IMR-90 (cell line): Measurements from ENCODE around the gene RHBDD2. TPM values are rescaled to one million over a fixed set of nuclear protein-coding genes. Genes with fewer than 3 reads are reported as not detected.

Source experiments
- ATAC-seq: fragments of 200-7000 bp; cut with Tn5 transposase; 2 replicates; pipeline ENCODE4 v1.9.1; 2020; ENCODE audit warnings: low read depth, mild to moderate bottlenecking, moderate library complexity
- BruUV-seq: library from RNA; stranded (reverse); fragments of 400-500 nt; replicated peaks from 2 replicates; lab custom pipeline; 2021; lab: Mats Ljungman, UMichigan
- CTCF ChIA-PET: fragments of 300-600 bp; formaldehyde crosslinking; extraction: SDS; loops from one replicate; lab custom pipeline; 2021; ENCODE audit warnings: antibody characterized with exemption; lab: Yijun Ruan, JAX
- POLR2A ChIA-PET: fragments of 300-600 bp; sonication (Branson Sonifier 250); formaldehyde crosslinking; loops from one replicate; lab custom pipeline; 2022; ENCODE audit warnings: antibody characterized with exemption; ENCODE audit not compliant: unreplicated experiment; lab: Charles Lee
- DNase-seq: peaks from one replicate; pipeline ENCODE4 v3.0.0; 2013
- H2AFZ ChIP-seq: replicated peaks from 2 replicates; pipeline ENCODE3; 2013; ENCODE audit warnings: low read length, mild to moderate bottlenecking; ENCODE audit not compliant: poor library complexity
- H2AK5ac ChIP-seq: 2 replicates; pipeline ENCODE4 v1.6.1; 2013; ENCODE audit warnings: low read depth, low read length, inconsistent platforms
- H2AK9ac ChIP-seq: replicated peaks from 2 replicates; pipeline ENCODE3; 2013; ENCODE audit warnings: mild to moderate bottlenecking, low read depth, low read length, moderate library complexity; ENCODE audit not compliant: poor library complexity
- H2BK120ac ChIP-seq: 2 replicates; pipeline ENCODE4 v1.6.1; 2013; ENCODE audit warnings: low read depth, low read length, inconsistent platforms
- H2BK15ac ChIP-seq: 3 replicates; pipeline ENCODE4 v1.6.1; 2013; ENCODE audit warnings: low read depth, low read length, inconsistent platforms
- H2BK20ac ChIP-seq: 2 replicates; pipeline ENCODE4 v1.6.1; 2013; ENCODE audit warnings: low read depth, mild to moderate bottlenecking, inconsistent platforms, low read length, moderate library complexity
- H2BK5ac ChIP-seq: 2 replicates; pipeline ENCODE4 v1.6.1; 2013; ENCODE audit warnings: mild to moderate bottlenecking, low read depth, low read length, inconsistent platforms; ENCODE audit not compliant: poor library complexity, severe bottlenecking
- H3K14ac ChIP-seq: replicated peaks from 2 replicates; pipeline ENCODE4 v1.6.1; 2013; ENCODE audit warnings: low read depth, low read length, inconsistent platforms
- H3K18ac ChIP-seq: 2 replicates; pipeline ENCODE4 v1.6.1; 2013; ENCODE audit warnings: low read depth, low read length, control low read depth
- H3K23ac ChIP-seq: 2 replicates; pipeline ENCODE4 v1.6.1; 2013; ENCODE audit warnings: low read depth, low read length, inconsistent platforms
- H3K27ac ChIP-seq: 2 replicates; pipeline ENCODE4 v1.5.1; 2013; ENCODE audit warnings: mild to moderate bottlenecking, control low read depth, low read length; ENCODE audit not compliant: insufficient read depth
- H3K27me3 ChIP-seq: 2 replicates; pipeline ENCODE4 v1.6.1; 2013; ENCODE audit warnings: low read length; ENCODE audit not compliant: control insufficient read depth, insufficient read depth
- H3K36me3 ChIP-seq: 2 replicates; pipeline ENCODE4 v1.6.1; 2013; ENCODE audit warnings: low read length, mixed read lengths; ENCODE audit not compliant: control insufficient read depth, insufficient read depth
- H3K4ac ChIP-seq: 2 replicates; pipeline ENCODE4 v1.6.1; 2013; ENCODE audit warnings: low read depth, low read length, inconsistent platforms
- H3K4me1 ChIP-seq: 2 replicates; pipeline ENCODE4 v1.6.1; 2013; ENCODE audit warnings: low read length, mixed read lengths; ENCODE audit not compliant: control insufficient read depth, insufficient read depth
- H3K4me2 ChIP-seq: 2 replicates; pipeline ENCODE4 v1.6.1; 2013; ENCODE audit warnings: low read depth, mild to moderate bottlenecking, control low read depth, low read length, moderate library complexity
- H3K4me3 ChIP-seq: 2 replicates; pipeline ENCODE4 v1.5.1; 2013; ENCODE audit warnings: low read depth, mild to moderate bottlenecking, control low read depth, low read length, moderate library complexity; ENCODE audit not compliant: insufficient read depth
- H3K56ac ChIP-seq: 2 replicates; pipeline ENCODE4 v1.6.1; 2013; ENCODE audit warnings: low read length, inconsistent platforms; ENCODE audit not compliant: insufficient read depth; ENCODE audit errors: extremely low read depth
- H3K79me1 ChIP-seq, 2 experiments: 2 replicates each; pipeline ENCODE4 v1.6.1; 2013; ENCODE audit warnings: low read length in 2 of 2, inconsistent platforms in 1 of 2, low read depth in 1 of 2
- H3K9ac ChIP-seq: 2 replicates; pipeline ENCODE4 v1.6.1; 2013; ENCODE audit warnings: low read depth, low read length, control low read depth
- H3K9me1 ChIP-seq: 2 replicates; pipeline ENCODE4 v1.6.1; 2013; ENCODE audit warnings: low read length, inconsistent platforms; ENCODE audit not compliant: insufficient read depth
- H3K9me3 ChIP-seq: 2 replicates; pipeline ENCODE4 v1.6.1; 2013; ENCODE audit warnings: low read length; ENCODE audit not compliant: control insufficient read depth, insufficient read depth
- H4K20me1 ChIP-seq: 2 replicates; pipeline ENCODE4 v1.6.1; 2013; ENCODE audit warnings: low read length, inconsistent platforms; ENCODE audit not compliant: insufficient read depth
- H4K5ac ChIP-seq: 2 replicates; pipeline ENCODE4 v1.6.1; 2013; ENCODE audit warnings: mild to moderate bottlenecking, low read depth, low read length, control low read depth
- H4K8ac ChIP-seq, 2 experiments: 2 replicates each; pipeline ENCODE4 v1.6.1; 2013; ENCODE audit warnings: low read depth in 2 of 2, low read length in 2 of 2, control low read depth in 1 of 2, inconsistent platforms in 1 of 2
- H4K91ac ChIP-seq: 2 replicates; pipeline ENCODE4 v1.6.1; 2013; ENCODE audit warnings: low read depth, low read length, inconsistent platforms; ENCODE audit not compliant: insufficient read depth
- SMC3 ChIP-seq: fragments of 150-350 bp; IDR thresholded peaks from 2 replicates; pipeline ENCODE4 v1.6.1; 2016; ENCODE audit warnings: low read depth, mild to moderate bottlenecking, antibody characterized with exemption, low read length, moderate library complexity
- WGBS, 2 experiments: methylation state at CpG; one replicate each; pipeline versions ENCODE4 v1.1.5 to v1.1.7; 2013; ENCODE audit warnings: missing lambda C conversion rate in 2 of 2; ENCODE audit not compliant: insufficient read length in 1 of 2; ENCODE audit errors: extremely low coverage in 2 of 2; 5-methylcytosine and 5-hydroxymethylcytosine counted together
- dilution Hi-C: fragments of 300-500 bp; cut with HindIII; formaldehyde crosslinking; loops from one replicate; pipeline ENCODE4 v1.14.3; 2018; ENCODE audit warnings: low sequenced_read_pairs; ENCODE audit not compliant: unreplicated experiment
- in situ Hi-C: fragments of 300-500 bp; cut with MboI; formaldehyde crosslinking; loops from 3 replicates; pipeline ENCODE4 v1.14.3; 2019; ENCODE audit warnings: low sequenced_read_pairs, inconsistent platforms, mixed read lengths
- intact Hi-C: fragments of 100-400 bp; cut with micrococcal nuclease; formaldehyde crosslinking; loops from 2 replicates; pipeline ENCODE4 v1.10.0; 2022
- polyA plus RNA-seq, 3 experiments: library from polyadenylated mRNA; depleted of rRNA; stranded (reverse); fragments of >200 nt; gene quantifications; 2 replicates each; pipeline ENCODE4 v1.2.3, GENCODE V29; 2012; ENCODE audit warnings: low replicate concordance in 1 of 3
- total RNA-seq: library from RNA; depleted of rRNA; stranded (reverse); fragments of >200 nt; gene quantifications from 2 replicates; pipeline ENCODE4 v1.2.3, GENCODE V29; 2012
- TF ChIP-seq, protein P1 (sequence below): conservative IDR thresholded peaks from 2 replicates; pipeline ENCODE4 v1.5.1; 2012; ENCODE audit warnings: mild to moderate bottlenecking, low read depth, low read length, improper control_type of control experiment
- TF ChIP-seq, protein P2 (sequence below): fragments of 150-350 bp; IDR thresholded peaks from 2 replicates; pipeline ENCODE4 v1.6.1; 2016; ENCODE audit warnings: low read depth, mild to moderate bottlenecking, low read length, moderate library complexity, borderline replicate concordance

RHBDD2 gene
- total and polyA plus RNA-seq, 2 of the 4 experiments (the other 2 are of a cell fraction): 9.7 to 42.4 TPM

DNA sequence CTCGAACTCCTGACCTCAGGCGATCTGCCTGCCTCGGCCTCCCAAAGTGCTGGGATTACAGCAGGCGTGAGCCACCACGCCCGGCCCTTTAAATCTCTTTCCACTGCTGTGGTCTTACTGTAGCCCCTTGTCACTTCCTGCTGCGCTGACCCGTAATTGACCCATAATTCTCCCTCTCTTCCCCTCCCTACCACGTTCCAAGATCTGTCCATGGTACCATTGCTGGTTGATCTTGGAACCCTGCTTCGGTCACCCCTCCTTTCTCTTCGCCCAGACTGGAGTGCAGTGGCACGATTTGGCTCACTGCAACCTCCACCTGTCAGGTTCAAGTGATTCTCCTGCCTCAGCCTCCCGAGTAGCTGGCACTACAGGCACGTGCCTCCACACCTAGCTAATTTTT lies 42.6 kb downstream of the RHBDD2 start:
- no peak overlapping the region for H3K18ac ChIP-seq
- no peak overlapping the region for H3K4me3 ChIP-seq
- peaks cover 58% of the 10 kb centered on the region for H4K20me1 ChIP-seq
- no peak overlapping the region for H3K56ac ChIP-seq
- no peak overlapping the region for H3K14ac ChIP-seq
- no peak overlapping the region for H2BK120ac ChIP-seq
- no peak overlapping the region for H2AK9ac ChIP-seq
- H3K23ac ChIP-seq: no peak overlapping the region
- CTCF ChIA-PET: no interaction called here
- H2BK5ac ChIP-seq: no peak overlapping the region
- no peaks in the 10 kb centered on the region for H3K4me1 ChIP-seq
- H4K91ac ChIP-seq: no peak overlapping the region
- no peak overlapping the region for H2AFZ ChIP-seq
- no peak overlapping the region for H2AK5ac ChIP-seq
- no TSS peak for BruUV-seq
- DNase-seq (no peak), ATAC-seq (no peak)
- no peak overlapping the region for H2BK20ac ChIP-seq
- H3K4ac ChIP-seq: no peak overlapping the region
- no peaks in the 10 kb centered on the region for H3K27me3 ChIP-seq
- no peak overlapping the region for H4K8ac ChIP-seq
- H3K27ac ChIP-seq: no peak overlapping the region
- H3K4me2 ChIP-seq: no peak overlapping the region
- H2BK15ac ChIP-seq: no peak overlapping the region
- H3K9me3 ChIP-seq: no peaks in the 10 kb centered on the region
- H3K79me1 ChIP-seq: peaks cover 42 to 84% of the 10 kb centered on the region in 2 experiments
- in situ Hi-C loops: no loop called here
- H3K36me3 ChIP-seq: 0 out of 2 replicates have a peak, but pooled peaks cover 3% of the 10 kb centered on the region
- intact Hi-C loops: no loop called here
- H3K9me1 ChIP-seq: peaks cover 20% of the 10 kb centered on the region
- TF ChIP-seq, protein P1, sequence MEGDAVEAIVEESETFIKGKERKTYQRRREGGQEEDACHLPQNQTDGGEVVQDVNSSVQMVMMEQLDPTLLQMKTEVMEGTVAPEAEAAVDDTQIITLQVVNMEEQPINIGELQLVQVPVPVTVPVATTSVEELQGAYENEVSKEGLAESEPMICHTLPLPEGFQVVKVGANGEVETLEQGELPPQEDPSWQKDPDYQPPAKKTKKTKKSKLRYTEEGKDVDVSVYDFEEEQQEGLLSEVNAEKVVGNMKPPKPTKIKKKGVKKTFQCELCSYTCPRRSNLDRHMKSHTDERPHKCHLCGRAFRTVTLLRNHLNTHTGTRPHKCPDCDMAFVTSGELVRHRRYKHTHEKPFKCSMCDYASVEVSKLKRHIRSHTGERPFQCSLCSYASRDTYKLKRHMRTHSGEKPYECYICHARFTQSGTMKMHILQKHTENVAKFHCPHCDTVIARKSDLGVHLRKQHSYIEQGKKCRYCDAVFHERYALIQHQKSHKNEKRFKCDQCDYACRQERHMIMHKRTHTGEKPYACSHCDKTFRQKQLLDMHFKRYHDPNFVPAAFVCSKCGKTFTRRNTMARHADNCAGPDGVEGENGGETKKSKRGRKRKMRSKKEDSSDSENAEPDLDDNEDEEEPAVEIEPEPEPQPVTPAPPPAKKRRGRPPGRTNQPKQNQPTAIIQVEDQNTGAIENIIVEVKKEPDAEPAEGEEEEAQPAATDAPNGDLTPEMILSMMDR: no peak
- no peak for TF ChIP-seq SMC3
- TF ChIP-seq, protein P2, sequence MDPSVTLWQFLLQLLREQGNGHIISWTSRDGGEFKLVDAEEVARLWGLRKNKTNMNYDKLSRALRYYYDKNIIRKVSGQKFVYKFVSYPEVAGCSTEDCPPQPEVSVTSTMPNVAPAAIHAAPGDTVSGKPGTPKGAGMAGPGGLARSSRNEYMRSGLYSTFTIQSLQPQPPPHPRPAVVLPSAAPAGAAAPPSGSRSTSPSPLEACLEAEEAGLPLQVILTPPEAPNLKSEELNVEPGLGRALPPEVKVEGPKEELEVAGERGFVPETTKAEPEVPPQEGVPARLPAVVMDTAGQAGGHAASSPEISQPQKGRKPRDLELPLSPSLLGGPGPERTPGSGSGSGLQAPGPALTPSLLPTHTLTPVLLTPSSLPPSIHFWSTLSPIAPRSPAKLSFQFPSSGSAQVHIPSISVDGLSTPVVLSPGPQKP: no peak
- dilution Hi-C loops: no loop called here
- no peak overlapping the region for H4K5ac ChIP-seq
- WGBS, 2 experiments: 46% methylated on average over 6 of the region's 14 CpGs; no CpG with 5 or more reads in 1 of the 2 experiments
- no peak overlapping the region for H3K9ac ChIP-seq
- POLR2A ChIA-PET: interaction anchor here (0.6 kb wide), 1 partner anchor 135 kb away, joined by 5 read pairs; no protein-coding TSS in a partner anchor
